DND-41 (cell line): ENCODE data around the gene DEFB128.

Source experiments
- EZH2 ChIP-seq: IDR thresholded peaks from 3 replicates; pipeline ENCODE4 v1.6.1; 2012; ENCODE audit warnings: borderline replicate concordance, low read depth, mild to moderate bottlenecking, moderate library complexity, low read length, inconsistent platforms; ENCODE audit not compliant: severe bottlenecking
- TF ChIP-seq, protein P1 (sequence below): IDR thresholded peaks from 2 replicates; pipeline ENCODE4 v1.5.1; 2012; ENCODE audit warnings: borderline replicate concordance, low read length, moderate library complexity, mild to moderate bottlenecking; ENCODE audit not compliant: poor library complexity, severe bottlenecking; ENCODE audit errors: extremely low read depth

DNA sequence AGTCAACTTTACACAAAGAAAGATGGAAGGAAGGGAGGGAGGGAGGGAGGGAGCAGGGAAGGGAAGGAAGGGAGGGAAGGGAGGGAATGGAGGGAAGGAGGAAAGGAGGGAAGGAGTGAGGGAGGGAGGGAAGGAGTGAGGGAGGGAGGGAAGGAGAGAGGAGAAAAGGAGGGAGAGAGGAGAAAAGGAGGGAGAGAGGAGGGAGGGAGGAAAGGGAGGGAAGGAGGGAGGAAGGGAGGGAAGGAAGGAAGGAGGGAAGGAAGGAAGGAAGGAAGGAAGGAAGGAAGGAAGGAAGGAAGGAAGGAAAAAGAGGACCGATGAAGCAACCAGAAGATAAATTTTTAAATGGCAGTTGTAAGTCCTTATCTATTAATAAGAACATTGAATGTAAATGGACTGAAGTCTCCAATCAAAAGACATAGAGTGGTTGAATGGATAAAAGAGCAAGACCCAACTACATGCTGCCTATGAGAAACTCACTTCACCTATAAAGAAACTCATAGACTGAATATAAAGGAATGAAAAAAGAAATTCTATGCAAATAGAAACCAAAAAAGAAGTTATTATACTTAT lies 31.8 kb upstream of the DEFB128 start:
- TF ChIP-seq, protein P1, sequence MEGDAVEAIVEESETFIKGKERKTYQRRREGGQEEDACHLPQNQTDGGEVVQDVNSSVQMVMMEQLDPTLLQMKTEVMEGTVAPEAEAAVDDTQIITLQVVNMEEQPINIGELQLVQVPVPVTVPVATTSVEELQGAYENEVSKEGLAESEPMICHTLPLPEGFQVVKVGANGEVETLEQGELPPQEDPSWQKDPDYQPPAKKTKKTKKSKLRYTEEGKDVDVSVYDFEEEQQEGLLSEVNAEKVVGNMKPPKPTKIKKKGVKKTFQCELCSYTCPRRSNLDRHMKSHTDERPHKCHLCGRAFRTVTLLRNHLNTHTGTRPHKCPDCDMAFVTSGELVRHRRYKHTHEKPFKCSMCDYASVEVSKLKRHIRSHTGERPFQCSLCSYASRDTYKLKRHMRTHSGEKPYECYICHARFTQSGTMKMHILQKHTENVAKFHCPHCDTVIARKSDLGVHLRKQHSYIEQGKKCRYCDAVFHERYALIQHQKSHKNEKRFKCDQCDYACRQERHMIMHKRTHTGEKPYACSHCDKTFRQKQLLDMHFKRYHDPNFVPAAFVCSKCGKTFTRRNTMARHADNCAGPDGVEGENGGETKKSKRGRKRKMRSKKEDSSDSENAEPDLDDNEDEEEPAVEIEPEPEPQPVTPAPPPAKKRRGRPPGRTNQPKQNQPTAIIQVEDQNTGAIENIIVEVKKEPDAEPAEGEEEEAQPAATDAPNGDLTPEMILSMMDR, result no peak
- no peak for TF ChIP-seq EZH2
